Measurements from ENCODE around the gene TRAF6.
A peak's percentile ranks its signal among the peaks of the same experiment; 100 is the strongest.

The TRAF6 gene

GRCh38 chr11:36464720-36465119 lies 45.4 kb downstream of the TRAF6 start:
- no peak for DNase-seq
- intact Hi-C loops (cut with DNase I): no loop called here

- no peak for DNase-seq
- intact Hi-C loops (cut with DNase I): no loop called here
These were observed 46.3 kb downstream of the TRAF6 start for GRCh38 chr11:36463781-36464180.

GRCh38 chr11:36462321-36462720 lies 47.8 kb downstream of the TRAF6 start:
- intact Hi-C loops (cut with DNase I): no loop called here
- peak in 1 of 10 donors; percentile 77 for DNase-seq

- peak in 1 of 10 donors; percentile 35 for DNase-seq
- intact Hi-C loops (cut with DNase I): no loop called here
These were observed 49.9 kb downstream of the TRAF6 start for GRCh38 chr11:36460220-36460619.

GRCh38 chr11:36459046-36459445 lies 51.0 kb downstream of the TRAF6 start:
- intact Hi-C loops (cut with DNase I): no loop called here
- no peak for DNase-seq

GRCh38 chr11:36458129-36458915 lies 51.8 kb downstream of the TRAF6 start:
- no peak for DNase-seq
- intact Hi-C loops (cut with DNase I): no loop called here

- no peak for DNase-seq
- intact Hi-C loops (cut with DNase I): no loop called here
These were observed 53.9 kb downstream of the TRAF6 start for GRCh38 chr11:36456156-36456555.

GRCh38 chr11:36455658-36456111 lies 54.4 kb downstream of the TRAF6 start:
- peak in 4 of 10 donors; percentile 34 to 87 (median 62) for DNase-seq
- intact Hi-C loops (cut with DNase I): no loop called here

- intact Hi-C loops (cut with DNase I): no loop called here
- peak in 2 of 10 donors; percentile 82 to 83 for DNase-seq
These were observed 55.0 kb downstream of the TRAF6 start for GRCh38 chr11:36454941-36455631.

- no peak for DNase-seq
- intact Hi-C loops (cut with DNase I): no loop called here
These were observed 55.5 kb downstream of the TRAF6 start for GRCh38 chr11:36454551-36454940.

GRCh38 chr11:36453678-36454077 lies 56.4 kb downstream of the TRAF6 start:
- intact Hi-C loops (cut with DNase I): no loop called here
- DNase-seq: no peak

- no peak for DNase-seq
- intact Hi-C loops (cut with DNase I): no loop called here
These were observed 57.1 kb downstream of the TRAF6 start for GRCh38 chr11:36452961-36453360.

GRCh38 chr11:36452236-36452940 lies 57.7 kb downstream of the TRAF6 start:
- intact Hi-C loops (cut with DNase I): no loop called here
- no peak for DNase-seq

- no peak for DNase-seq
- intact Hi-C loops (cut with DNase I): no loop called here
These were observed 58.4 kb downstream of the TRAF6 start for GRCh38 chr11:36451681-36452080.

GRCh38 chr11:36451045-36451444 lies 59.0 kb downstream of the TRAF6 start:
- no peak for DNase-seq
- intact Hi-C loops (cut with DNase I): no loop called here

- intact Hi-C loops (cut with DNase I): no loop called here
- DNase-seq: no peak
These were observed 59.9 kb downstream of the TRAF6 start for GRCh38 chr11:36450110-36450572.

- DNase-seq: no peak
- intact Hi-C loops (cut with DNase I): no loop called here
These were observed 60.4 kb downstream of the TRAF6 start for GRCh38 chr11:36449561-36450096.

GRCh38 chr11:36447947-36448346 lies 62.1 kb downstream of the TRAF6 start:
- no peak for DNase-seq
- intact Hi-C loops (cut with DNase I): no loop called here

- DNase-seq: no peak
- intact Hi-C loops (cut with DNase I): no loop called here
These were observed 62.6 kb downstream of the TRAF6 start for GRCh38 chr11:36447514-36447913.

- intact Hi-C loops (cut with DNase I): no loop called here
These were observed 63.9 kb downstream of the TRAF6 start for GRCh38 chr11:36446135-36446534.

GRCh38 chr11:36443661-36444060 lies 66.4 kb downstream of the TRAF6 start:
- intact Hi-C loops (cut with DNase I): no loop called here
- DNase-seq: no peak

More at GRCh38 chr11:36446135-36446534, 63.9 kb downstream of the TRAF6 start:
- DNase-seq: no peak
